Measurements from ENCODE around the gene WRAP53. TPM values are rescaled to one million over a fixed set of nuclear protein-coding genes. Genes with fewer than 3 reads are reported as not detected.
"Not testable (repeated sequence)": the region's sequence is repeated elsewhere in the genome, so short reads cannot be mapped to it uniquely, and the experiment has no call there.

Gene WRAP53
- total RNA-seq (10 to 100 TPM in 1 of 7 donors, 1 to 10 TPM in 6; 1.1 to 10.1 (median 6.9) TPM), polyA plus RNA-seq (1 to 10 TPM; 4.3 to 6.1 TPM)
- long read RNA-seq, donor 1, full-length matches to known transcripts, result 26 of 31 reads
- long read RNA-seq, donor 1, partial matches to known transcripts, result 1 of 31 reads
- long read RNA-seq, donor 1, other reads (novel, unspliced or antisense), result 4 of 31 reads
- long read RNA-seq, donor 2, full-length matches to known transcripts, result 4 of 4 reads
- long read RNA-seq, donor 2, partial matches to known transcripts, result 0 of 4 reads
- long read RNA-seq, donor 2, other reads (novel, unspliced or antisense), result 0 of 4 reads
- long read RNA-seq, donor 3, full-length matches to known transcripts, result 8 of 9 reads
- long read RNA-seq, donor 3, partial matches to known transcripts, result 1 of 9 reads
- long read RNA-seq, donor 3, other reads (novel, unspliced or antisense), result 0 of 9 reads

GRCh38 chr17:7687908-7688807, at the start of gene WRAP53:
TSS of gene WRAP53 (plus strand) at chr17:7688477. CDS start at chr17:7688649, 172 bp downstream.
- Histone ChIP-seq H3K9me3 (no peaks in the 10 kb centered on the region), H3K36me3 (no peaks in the 10 kb centered on the region), H3K27ac (peak within 1 kb of the TSS; percentile 3 to 93), H3K4me3 (peak within 1 kb of the TSS; percentile 94), H3K4me1 (ENCODE audit: insufficient read depth) (peaks cover 7% of the 10 kb centered on the region), H3K27me3 (no peaks in the 10 kb centered on the region)
- peak; percentile 96 to 99 (median 97) for DNase-seq
- TF ChIP-seq CTCF (IDR thresholded peaks at IDR 0.05) (peak; percentile 91 to 99 (median 99)), EP300 (IDR thresholded peaks at IDR 0.05) (peak; percentile 53), POLR2A (IDR thresholded peaks at IDR 0.05) (peak; percentile 17)
- 0 to 1% (median 1%) methylated on average over 51 of the region's 51 CpGs for WGBS, 3 donors
- intact Hi-C loops (cut with DNase I), result loop anchor here (2.0 to 10.0 kb wide), 5 partner anchors 36 to 203 kb away; partner anchors contain the start of genes SHBG (in 3 of the 4), ATP1B2 (in 2 of the 4), POLR2A (in 1 of the 4) and SAT2 (in 1 of the 4)

GRCh38 chr17:7640783-7641182, 47.5 kb upstream of the WRAP53 start:
- intact Hi-C loops (cut with DNase I), result no loop called here
- no peaks in the 10 kb centered on the region for H3K27me3 ChIP-seq
- H3K36me3 ChIP-seq, result no peaks in the 10 kb centered on the region
- WGBS, 3 donors, result 92 to 94% (median 92%) methylated on average over 22 to 26 of the region's 26 CpGs
- DNase-seq, result no peak
- H3K4me1 ChIP-seq (ENCODE audit: insufficient read depth), result no peaks in the 10 kb centered on the region
- TF ChIP-seq POLR2A (IDR thresholded peaks at IDR 0.05) (no peak), EP300 (IDR thresholded peaks at IDR 0.05) (no peak), CTCF (IDR thresholded peaks at IDR 0.05) (no peak)
- no peak overlapping the region for H3K4me3 ChIP-seq
- H3K9me3 ChIP-seq, result no peaks in the 10 kb centered on the region
- no peak overlapping the region for H3K27ac ChIP-seq

- WGBS, 3 donors, result 46 to 54% (median 49%) methylated on average over 7 of the region's 7 CpGs
- H3K4me3 ChIP-seq; H3K36me3 ChIP-seq; H3K27ac ChIP-seq; H3K4me1 ChIP-seq (ENCODE audit: insufficient read depth); H3K9me3 ChIP-seq; intact Hi-C loops (cut with DNase I); DNase-seq; H3K27me3 ChIP-seq: not testable (repeated sequence)
Observed at GRCh38 chr17:7641635-7642034, 46.6 kb upstream of the WRAP53 start.

GRCh38 chr17:7644775-7645174, 43.5 kb upstream of the WRAP53 start:
- H3K9me3 ChIP-seq, result no peaks in the 10 kb centered on the region
- DNase-seq, result no peak
- H3K4me3 ChIP-seq, result no peak overlapping the region
- H3K27me3 ChIP-seq, result no peaks in the 10 kb centered on the region
- H3K27ac ChIP-seq, result no peak overlapping the region
- 80 to 90% (median 89%) methylated on average over 4 of the region's 4 CpGs for WGBS, 3 donors
- intact Hi-C loops (cut with DNase I), result no loop called here
- H3K36me3 ChIP-seq, result no peaks in the 10 kb centered on the region
- no peak for TF ChIP-seq POLR2A (IDR thresholded peaks at IDR 0.05)
- no peak for TF ChIP-seq EP300 (IDR thresholded peaks at IDR 0.05)
- TF ChIP-seq CTCF (IDR thresholded peaks at IDR 0.05), result no peak
- H3K4me1 ChIP-seq (ENCODE audit: insufficient read depth), result peaks cover 4% of the 10 kb centered on the region
